Kidney epithelial cell (primary cell): ENCODE data around the gene LNX2. TPM values are rescaled to one million over a fixed set of nuclear protein-coding genes. Genes with fewer than 3 reads are reported as not detected.

Experiments
- DNase-seq: peaks from one replicate; pipeline ENCODE4 v3.0.0-alpha.2; 2010; ENCODE audit warnings: low read depth
- H3K27me3 ChIP-seq: 2 replicates; pipeline ENCODE4 v1.6.0; 2011; ENCODE audit warnings: low read length; ENCODE audit not compliant: control insufficient read depth, insufficient read depth
- H3K36me3 ChIP-seq: 2 replicates; pipeline ENCODE4 v1.5.1; 2011; ENCODE audit warnings: low read length; ENCODE audit not compliant: control insufficient read depth, insufficient read depth
- H3K4me3 ChIP-seq: 2 replicates; pipeline ENCODE4 v1.5.1; 2011; ENCODE audit warnings: low read depth, mild to moderate bottlenecking, control low read depth, low read length
- total RNA-seq: library from RNA; depleted of rRNA; stranded (reverse); fragments of >200 nt; gene quantifications from 2 replicates; pipeline ENCODE4 v1.2.3, GENCODE V29; 2015
- TF ChIP-seq, protein P1 (sequence below): IDR thresholded peaks from 2 replicates; pipeline ENCODE4 v1.5.1; 2011; ENCODE audit warnings: mild to moderate bottlenecking, moderate library complexity, low read length, control low read depth, inconsistent platforms; ENCODE audit not compliant: insufficient read depth, poor library complexity, severe bottlenecking

LNX2 gene
- total RNA-seq, 1 donor from 2014 or later = 11.4 TPM

DNA sequence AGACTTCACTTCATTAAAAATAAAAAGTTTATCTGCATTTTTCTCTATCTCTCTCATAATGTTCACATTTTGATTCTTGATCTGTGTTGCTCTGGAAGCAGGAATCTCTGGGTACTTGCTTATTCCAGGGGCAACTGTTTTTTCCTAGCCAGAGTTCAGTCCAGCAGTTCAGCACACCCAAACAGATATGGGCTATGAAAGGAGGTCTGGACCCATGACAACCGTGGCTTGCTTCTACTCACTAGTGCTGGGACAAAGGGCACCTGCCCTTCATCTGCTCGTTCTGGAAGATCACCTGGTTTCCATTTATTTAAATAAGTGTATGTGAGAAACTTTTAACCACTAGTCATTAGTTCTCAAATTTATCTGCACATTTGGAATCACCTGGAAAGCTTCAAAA lies 37.4 kb upstream of the LNX2 start:
- TF ChIP-seq, protein P1, sequence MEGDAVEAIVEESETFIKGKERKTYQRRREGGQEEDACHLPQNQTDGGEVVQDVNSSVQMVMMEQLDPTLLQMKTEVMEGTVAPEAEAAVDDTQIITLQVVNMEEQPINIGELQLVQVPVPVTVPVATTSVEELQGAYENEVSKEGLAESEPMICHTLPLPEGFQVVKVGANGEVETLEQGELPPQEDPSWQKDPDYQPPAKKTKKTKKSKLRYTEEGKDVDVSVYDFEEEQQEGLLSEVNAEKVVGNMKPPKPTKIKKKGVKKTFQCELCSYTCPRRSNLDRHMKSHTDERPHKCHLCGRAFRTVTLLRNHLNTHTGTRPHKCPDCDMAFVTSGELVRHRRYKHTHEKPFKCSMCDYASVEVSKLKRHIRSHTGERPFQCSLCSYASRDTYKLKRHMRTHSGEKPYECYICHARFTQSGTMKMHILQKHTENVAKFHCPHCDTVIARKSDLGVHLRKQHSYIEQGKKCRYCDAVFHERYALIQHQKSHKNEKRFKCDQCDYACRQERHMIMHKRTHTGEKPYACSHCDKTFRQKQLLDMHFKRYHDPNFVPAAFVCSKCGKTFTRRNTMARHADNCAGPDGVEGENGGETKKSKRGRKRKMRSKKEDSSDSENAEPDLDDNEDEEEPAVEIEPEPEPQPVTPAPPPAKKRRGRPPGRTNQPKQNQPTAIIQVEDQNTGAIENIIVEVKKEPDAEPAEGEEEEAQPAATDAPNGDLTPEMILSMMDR = no peak
- no peak for DNase-seq
- H3K36me3 ChIP-seq = no peaks in the 10 kb centered on the region
- H3K4me3 ChIP-seq = no peak overlapping the region
- H3K27me3 ChIP-seq = no peaks in the 10 kb centered on the region

DNA sequence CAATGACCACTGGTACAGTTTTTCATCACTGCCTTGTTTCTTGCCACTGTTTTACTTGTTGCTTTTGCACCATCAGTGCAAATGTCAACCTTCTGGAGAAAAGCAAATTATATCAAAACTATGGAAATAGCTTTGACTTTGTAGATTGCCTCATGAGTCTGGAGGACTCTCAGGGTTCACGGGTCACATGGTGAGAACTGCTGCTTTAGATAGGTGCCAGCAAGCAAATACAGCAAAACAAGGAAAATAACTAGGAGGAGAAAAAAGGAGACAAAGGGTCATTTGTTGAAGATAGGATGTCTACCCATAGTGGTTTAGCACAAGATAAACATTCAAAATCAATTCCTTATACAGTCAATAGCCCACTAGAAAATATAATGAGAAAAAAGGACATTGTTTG lies 34.5 kb upstream of the LNX2 start:
- Histone ChIP-seq H3K36me3 (no peaks in the 10 kb centered on the region), H3K4me3 (no peak overlapping the region), H3K27me3 (no peaks in the 10 kb centered on the region)
- DNase-seq = no peak
- TF ChIP-seq, protein P1 = no peak

- Histone ChIP-seq H3K36me3 (peaks cover 1% of the 10 kb centered on the region), H3K27me3 (no peaks in the 10 kb centered on the region)
Measured at GRCh38 chr13:27654059-27654458, 33.7 kb upstream of the LNX2 start.

GRCh38 chr13:27650312-27650711 lies 30.0 kb upstream of the LNX2 start:
- H3K27me3 ChIP-seq = no peaks in the 10 kb centered on the region
- TF ChIP-seq, protein P1 = no peak
- no peak for DNase-seq
- H3K4me3 ChIP-seq = no peak overlapping the region
- H3K36me3 ChIP-seq = peaks cover 1% of the 10 kb centered on the region

More at GRCh38 chr13:27654059-27654458, 33.7 kb upstream of the LNX2 start:
- no peak for DNase-seq
- TF ChIP-seq, protein P1 = no peak
- no peak overlapping the region for H3K4me3 ChIP-seq

DNA sequence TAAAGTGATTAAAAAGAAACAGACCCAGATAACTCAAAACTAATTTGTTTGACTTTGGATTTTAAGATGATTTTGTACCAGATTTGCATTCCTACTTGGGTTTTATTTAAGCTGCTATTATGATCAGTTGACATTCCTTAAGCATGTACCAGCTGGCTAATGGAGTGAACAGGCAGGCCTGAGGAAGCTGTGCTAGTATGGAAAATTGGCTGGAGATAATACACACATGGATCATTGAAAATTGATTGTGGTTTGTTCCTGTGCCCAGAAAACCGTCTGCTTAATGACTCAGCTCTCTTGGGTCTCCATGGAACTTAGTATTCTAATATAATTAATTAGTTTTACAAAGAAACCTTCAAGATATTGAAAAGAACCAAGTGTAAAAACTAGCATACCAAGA lies 24.0 kb upstream of the LNX2 start:
- H3K4me3 ChIP-seq = no peak overlapping the region
- no peaks in the 10 kb centered on the region for H3K27me3 ChIP-seq
- no peaks in the 10 kb centered on the region for H3K36me3 ChIP-seq
- TF ChIP-seq, protein P1 = no peak
- DNase-seq = no peak

DNA sequence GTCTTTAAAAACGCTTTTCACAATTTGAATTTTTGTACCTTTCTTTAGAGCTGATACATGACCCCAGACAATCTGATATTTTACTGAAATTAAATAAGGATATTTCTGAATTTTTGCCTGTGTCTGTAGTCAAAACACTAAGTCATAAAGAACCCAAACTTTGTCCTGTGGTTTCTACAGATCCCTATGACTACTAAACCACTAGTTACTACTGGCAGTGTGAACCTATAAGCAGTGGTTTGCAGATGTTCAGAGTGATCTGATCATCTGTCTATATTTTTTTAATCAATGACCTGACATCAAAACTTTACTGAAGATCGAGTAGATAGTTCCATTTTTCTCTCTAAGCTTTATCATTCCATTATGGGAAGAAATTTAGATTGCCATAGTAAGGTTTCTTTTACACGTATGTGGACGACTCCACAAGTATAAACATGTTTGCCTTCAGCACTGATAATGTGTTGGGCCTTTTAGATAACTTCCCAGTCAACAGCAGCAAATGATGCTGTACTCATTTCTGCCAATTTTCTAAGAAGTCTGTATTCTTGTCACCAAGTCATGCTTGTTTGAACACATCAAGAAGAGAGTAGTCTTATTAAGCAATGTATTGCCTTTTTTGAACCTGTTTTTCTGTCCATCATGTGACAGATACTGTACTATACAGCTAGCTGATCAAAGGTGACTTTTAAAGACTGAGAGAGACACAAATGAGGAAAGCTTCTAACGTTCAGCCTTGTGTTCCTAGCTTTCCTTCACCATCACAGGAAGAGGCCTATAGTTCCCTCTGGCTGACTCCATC lies 23.2 kb upstream of the LNX2 start:
- no peaks in the 10 kb centered on the region for H3K36me3 ChIP-seq
- DNase-seq = no peak
- TF ChIP-seq, protein P1 = no peak
- no peaks in the 10 kb centered on the region for H3K27me3 ChIP-seq
- no peak overlapping the region for H3K4me3 ChIP-seq
